Ectodermal cell (in vitro differentiated cells): ENCODE measurements around the gene SLC13A4.
"Not testable (repeated sequence)": the region's sequence is repeated elsewhere in the genome, so short reads cannot be mapped to it uniquely, and the experiment has no call there.

Experiments
- H3K27ac ChIP-seq: 2 replicates; pipeline ENCODE4 v1.7.0; 2013; ENCODE audit warnings: mild to moderate bottlenecking, low read depth, low read length; ENCODE audit not compliant: insufficient read depth, poor library complexity, severe bottlenecking
- H3K27me3 ChIP-seq: 2 replicates; pipeline ENCODE4 v1.7.0; 2013; ENCODE audit warnings: mild to moderate bottlenecking, low read length; ENCODE audit not compliant: insufficient read depth, control insufficient read depth, poor library complexity, severe bottlenecking
- H3K36me3 ChIP-seq: one replicate; pipeline ENCODE4 v1.7.0; 2013; ENCODE audit warnings: low read length; ENCODE audit not compliant: control insufficient read depth, insufficient read depth
- H3K4me1 ChIP-seq: one replicate; pipeline ENCODE4 v1.7.0; 2013; ENCODE audit warnings: low read length; ENCODE audit not compliant: control insufficient read depth, insufficient read depth
- H3K4me3 ChIP-seq: 2 replicates; pipeline ENCODE4 v1.7.0; 2013; ENCODE audit warnings: low read depth, low read length, control low read depth; ENCODE audit not compliant: insufficient read depth
- H3K9me3 ChIP-seq: 2 replicates; pipeline ENCODE4 v1.7.0; 2013; ENCODE audit warnings: mild to moderate bottlenecking, low read length, moderate library complexity; ENCODE audit not compliant: control insufficient read depth
- WGBS, 2 experiments: methylation state at CpG; one replicate each; pipeline ENCODE4 v1.1.7; 2013; ENCODE audit warnings: missing lambda C conversion rate in 2 of 2; 5-methylcytosine and 5-hydroxymethylcytosine counted together

SLC13A4 gene

GRCh38 chr7:135650831-135651573, 77.0 kb downstream of the SLC13A4 start:
- Histone ChIP-seq H3K9me3 (no peaks in the 10 kb centered on the region), H3K27me3 (no peaks in the 10 kb centered on the region), H3K27ac (peak overlapping the region; percentile 36), H3K4me1 (peaks cover 7% of the 10 kb centered on the region), H3K4me3 (no peak overlapping the region), H3K36me3 (peaks cover 13% of the 10 kb centered on the region)
- WGBS, 2 experiments: 93 to 96% methylated on average over 15 of the region's 15 CpGs

GRCh38 chr7:135648235-135648634, 79.8 kb downstream of the SLC13A4 start:
- Histone ChIP-seq H3K4me1 (peaks cover 4% of the 10 kb centered on the region), H3K27ac (no peak overlapping the region), H3K36me3 (peaks cover 27% of the 10 kb centered on the region), H3K9me3 (no peaks in the 10 kb centered on the region), H3K27me3 (no peaks in the 10 kb centered on the region), H3K4me3 (no peak overlapping the region)
- 95 to 96% methylated on average over 7 of the region's 7 CpGs for WGBS, 2 experiments

GRCh38 chr7:135647755-135648154, 80.2 kb downstream of the SLC13A4 start:
- no CpG with 5 or more reads among the region's 1 CpG for WGBS, 2 experiments
- no peaks in the 10 kb centered on the region for H3K4me1 ChIP-seq
- H3K27me3 ChIP-seq: no peaks in the 10 kb centered on the region
- no peak overlapping the region for H3K27ac ChIP-seq
- no peaks in the 10 kb centered on the region for H3K9me3 ChIP-seq
- peaks cover 32% of the 10 kb centered on the region for H3K36me3 ChIP-seq
- H3K4me3 ChIP-seq: no peak overlapping the region

GRCh38 chr7:135645296-135645904, 82.6 kb downstream of the SLC13A4 start:
- H3K36me3 ChIP-seq: peaks cover 52% of the 10 kb centered on the region
- WGBS, 2 experiments: 79% methylated on average over 6 of the region's 6 CpGs
- H3K9me3 ChIP-seq: no peaks in the 10 kb centered on the region
- no peaks in the 10 kb centered on the region for H3K27me3 ChIP-seq
- H3K4me1 ChIP-seq: no peaks in the 10 kb centered on the region
- H3K4me3 ChIP-seq: no peak overlapping the region
- no peak overlapping the region for H3K27ac ChIP-seq

- WGBS, 2 experiments: 96 to 100% methylated on average over 3 of the region's 3 CpGs
- Histone ChIP-seq H3K36me3 (peaks cover 55% of the 10 kb centered on the region), H3K4me1 (no peaks in the 10 kb centered on the region)
These were observed 83.3 kb downstream of the SLC13A4 start for GRCh38 chr7:135644729-135645128.

GRCh38 chr7:135644154-135644553, 83.8 kb downstream of the SLC13A4 start:
- Histone ChIP-seq H3K4me1 (no peaks in the 10 kb centered on the region), H3K36me3 (peaks cover 56% of the 10 kb centered on the region), H3K27me3 (no peaks in the 10 kb centered on the region), H3K4me3 (no peak overlapping the region), H3K9me3 (no peaks in the 10 kb centered on the region), H3K27ac (no peak overlapping the region)
- WGBS, 2 experiments: 97% methylated on average over 3 of the region's 3 CpGs

More at GRCh38 chr7:135644729-135645128, 83.3 kb downstream of the SLC13A4 start:
- H3K9me3 ChIP-seq: no peaks in the 10 kb centered on the region
- H3K27me3 ChIP-seq: no peaks in the 10 kb centered on the region
- no peak overlapping the region for H3K27ac ChIP-seq
- H3K4me3 ChIP-seq: no peak overlapping the region

- not testable (repeated sequence) for H3K4me3 ChIP-seq, H3K27me3 ChIP-seq, H3K4me1 ChIP-seq, H3K27ac ChIP-seq, H3K9me3 ChIP-seq
- H3K36me3 ChIP-seq: peaks cover 54% of the 10 kb centered on the region
These were observed 88.3 kb downstream of the SLC13A4 start for GRCh38 chr7:135639690-135640089.

- Histone ChIP-seq H3K27me3 (no peaks in the 10 kb centered on the region), H3K9me3 (no peaks in the 10 kb centered on the region), H3K4me3 (no peak overlapping the region), H3K27ac (no peak overlapping the region), H3K36me3 (peaks cover 42% of the 10 kb centered on the region), H3K4me1 (no peaks in the 10 kb centered on the region)
- WGBS, 2 experiments: 94 to 95% methylated on average over 7 of the region's 7 CpGs
These were observed 93.7 kb downstream of the SLC13A4 start for GRCh38 chr7:135634191-135634878.
